Measurements from ENCODE around the gene KRTAP10-4. TPM values are rescaled to one million over a fixed set of nuclear protein-coding genes. Genes with fewer than 3 reads are reported as not detected.
A peak's percentile ranks its signal among the peaks of the same experiment; 100 is the strongest.
"Not testable (repeated sequence)": the region's sequence is repeated elsewhere in the genome, so short reads cannot be mapped to it uniquely, and the experiment has no call there.

The KRTAP10-4 gene
- polyA plus RNA-seq, 3 donors from 2014 or later, result not detected

DNA sequence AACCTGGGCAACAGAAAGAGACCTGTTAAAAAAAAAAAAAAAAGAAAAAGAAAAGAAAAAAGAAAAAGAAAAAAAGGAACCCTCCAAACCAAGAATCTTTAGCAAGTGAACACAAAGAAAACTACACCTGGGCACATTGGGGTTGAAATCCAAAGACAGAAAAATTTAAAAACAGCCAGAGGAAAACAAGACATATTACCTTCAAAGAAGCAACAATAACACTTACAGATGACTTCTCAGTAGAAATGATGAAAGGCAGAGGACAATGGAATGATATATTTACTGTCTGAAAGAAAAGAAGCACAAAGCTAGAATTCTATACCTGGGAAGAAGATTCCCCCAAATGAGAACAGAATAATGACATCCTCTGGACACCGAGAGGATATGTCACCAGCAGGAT lies 30.8 kb upstream of the KRTAP10-4 start:
- Mint-ChIP-seq H3K4me3 (no peak overlapping the region), H3K36me3 (peaks cover 10 to 17% (median 12%) of the 10 kb centered on the region in 3 donors), H3K27ac (no peak overlapping the region), H3K9me3 (peaks cover 11 to 25% (median 16%) of the 10 kb centered on the region in 6 donors), H3K27me3 (ENCODE audit: low read depth in 3 of 3) (peaks cover 1 to 7% (median 6%) of the 10 kb centered on the region in 3 donors), H3K4me1 (peaks cover 9 to 13% of the 10 kb centered on the region in 2 donors)
- DNase-seq, result no peak

DNA sequence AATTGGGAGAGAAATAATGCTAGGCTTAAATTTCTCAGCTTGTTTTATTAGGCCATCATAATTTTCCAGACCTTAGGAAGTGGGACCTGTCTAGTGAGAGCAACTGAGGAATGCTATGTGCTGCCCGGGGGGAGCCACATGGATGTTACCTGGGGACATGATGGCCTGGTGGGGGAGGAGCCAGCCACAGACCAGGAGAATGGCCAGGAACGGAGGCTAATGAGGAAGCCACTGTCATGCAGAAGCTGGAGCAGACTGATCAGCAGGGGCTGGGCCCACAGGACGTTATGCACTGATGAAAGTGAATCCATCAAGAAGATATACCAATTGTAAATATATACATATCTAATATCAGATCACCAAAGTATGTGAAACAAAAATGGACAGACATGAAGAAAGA lies 29.0 kb upstream of the KRTAP10-4 start:
- Mint-ChIP-seq H3K9me3 (peaks cover 11 to 27% (median 16%) of the 10 kb centered on the region in 6 donors), H3K4me3 (no peak overlapping the region), H3K27ac (no peak overlapping the region), H3K27me3 (ENCODE audit: low read depth in 3 of 3) (peaks cover 0 to 9% (median 6%) of the 10 kb centered on the region in 3 donors), H3K36me3 (peaks cover 12 to 17% (median 14%) of the 10 kb centered on the region in 3 donors), H3K4me1 (peaks cover 26 to 31% of the 10 kb centered on the region in 2 donors)
- no peak for DNase-seq

DNA sequence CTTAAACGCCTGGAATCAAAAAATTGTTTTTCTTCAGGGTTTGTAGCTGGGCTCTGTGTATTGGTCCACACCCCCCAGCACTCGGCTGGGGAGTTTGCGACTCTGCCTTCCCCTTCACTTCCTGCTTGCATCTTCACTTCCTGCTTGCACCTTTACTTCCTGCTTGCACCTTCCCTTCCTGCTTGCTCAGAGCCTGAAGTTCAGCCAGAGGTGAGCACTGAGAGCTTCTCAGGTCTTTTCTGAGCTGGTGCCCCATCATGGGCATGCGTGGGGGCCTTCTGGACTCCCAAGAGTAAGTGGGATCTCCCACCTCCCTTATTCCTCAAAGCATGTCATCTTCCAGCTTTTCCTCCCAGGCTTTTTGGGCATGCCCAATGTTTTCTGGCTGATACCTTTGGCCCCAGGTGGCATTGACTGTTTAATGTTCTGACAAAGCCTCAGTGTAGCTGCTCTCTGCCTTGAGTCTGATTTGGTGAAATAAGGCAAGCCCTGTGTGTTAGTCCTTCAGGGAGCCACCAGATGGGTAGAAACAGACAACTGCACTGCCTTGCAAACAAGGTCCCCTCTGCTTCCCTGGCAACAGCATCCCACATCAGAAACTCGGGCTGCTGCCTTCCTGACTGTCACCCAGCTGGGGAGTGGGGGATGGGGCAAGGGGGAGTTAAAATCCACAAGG lies 25.7 kb upstream of the KRTAP10-4 start:
- peak overlapping the region; percentile 57 to 89 (median 81) for H3K4me3 Mint-ChIP-seq
- H3K36me3 Mint-ChIP-seq, result peaks cover 12 to 17% (median 14%) of the 10 kb centered on the region in 3 donors
- peaks cover 0 to 9% (median 8%) of the 10 kb centered on the region in 3 donors for H3K27me3 Mint-ChIP-seq (ENCODE audit: low read depth in 3 of 3)
- H3K4me1 Mint-ChIP-seq, result peaks cover 26 to 32% of the 10 kb centered on the region in 2 donors
- peak overlapping the region; percentile 58 to 96 (median 89) for H3K27ac Mint-ChIP-seq
- H3K9me3 Mint-ChIP-seq, result peaks cover 11 to 27% (median 16%) of the 10 kb centered on the region in 6 donors
- peak in 2 of 3 donors; percentile 11 to 29 for DNase-seq

DNA sequence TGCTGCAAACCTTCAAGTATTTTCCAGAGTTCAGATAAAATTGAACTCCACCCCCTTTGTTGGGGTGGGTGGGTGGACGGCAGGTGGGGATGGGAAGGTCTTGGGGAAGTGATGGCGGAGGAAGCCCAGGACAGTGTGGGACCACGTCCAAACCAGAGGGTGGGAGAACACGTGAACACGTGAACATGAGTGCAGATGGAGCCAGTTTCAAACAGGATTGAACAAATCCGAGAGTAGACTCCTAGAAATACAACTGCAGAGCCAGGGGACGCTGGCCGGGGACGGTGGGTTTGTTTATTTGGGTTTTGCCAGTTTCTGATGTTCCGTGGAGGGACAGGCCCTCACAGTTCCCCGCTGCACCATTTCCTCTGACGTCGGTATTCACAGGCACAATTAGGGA lies 25.1 kb upstream of the KRTAP10-4 start:
- peaks cover 26 to 32% of the 10 kb centered on the region in 2 donors for H3K4me1 Mint-ChIP-seq
- H3K4me3 Mint-ChIP-seq, result peak overlapping the region in 4 of 5 donors; percentile 23 to 86 (median 51)
- H3K9me3 Mint-ChIP-seq, result peaks cover 11 to 27% (median 16%) of the 10 kb centered on the region in 6 donors
- no peak for DNase-seq
- peaks cover 12 to 17% (median 14%) of the 10 kb centered on the region in 3 donors for H3K36me3 Mint-ChIP-seq
- H3K27ac Mint-ChIP-seq, result peak overlapping the region in 4 of 6 donors; percentile 51 to 87 (median 70)
- peaks cover 0 to 9% (median 8%) of the 10 kb centered on the region in 3 donors for H3K27me3 Mint-ChIP-seq (ENCODE audit: low read depth in 3 of 3)

DNA sequence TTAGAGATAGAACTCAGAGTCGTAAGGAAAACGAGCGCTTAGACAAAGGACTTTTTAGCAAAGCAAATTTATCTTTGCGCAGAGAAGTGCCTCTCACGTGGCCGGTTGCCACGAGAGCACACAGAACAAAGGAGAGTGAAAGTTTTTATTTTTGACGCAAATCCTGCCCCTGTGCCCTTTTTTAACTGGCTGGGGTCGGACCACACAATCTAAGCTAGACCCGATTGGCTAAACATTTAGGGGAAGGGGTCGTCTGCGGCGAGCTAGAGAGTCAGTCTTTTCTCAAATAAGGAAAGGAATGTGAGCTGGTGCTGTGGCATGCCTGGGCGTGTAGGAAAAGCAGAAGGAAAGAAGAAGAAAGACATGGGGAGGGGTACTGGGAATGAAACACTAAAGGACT lies 24.6 kb upstream of the KRTAP10-4 start:
- Mint-ChIP-seq H3K27me3 (ENCODE audit: low read depth in 3 of 3) (peaks cover 0 to 9% (median 8%) of the 10 kb centered on the region in 3 donors), H3K36me3 (peaks cover 12 to 17% (median 14%) of the 10 kb centered on the region in 3 donors), H3K4me1 (peaks cover 26 to 32% of the 10 kb centered on the region in 2 donors), H3K27ac (peak overlapping the region in 4 of 6 donors; percentile 7 to 76 (median 48)), H3K9me3 (peaks cover 11 to 27% (median 16%) of the 10 kb centered on the region in 6 donors), H3K4me3 (no peak overlapping the region)
- DNase-seq, result no peak

DNA sequence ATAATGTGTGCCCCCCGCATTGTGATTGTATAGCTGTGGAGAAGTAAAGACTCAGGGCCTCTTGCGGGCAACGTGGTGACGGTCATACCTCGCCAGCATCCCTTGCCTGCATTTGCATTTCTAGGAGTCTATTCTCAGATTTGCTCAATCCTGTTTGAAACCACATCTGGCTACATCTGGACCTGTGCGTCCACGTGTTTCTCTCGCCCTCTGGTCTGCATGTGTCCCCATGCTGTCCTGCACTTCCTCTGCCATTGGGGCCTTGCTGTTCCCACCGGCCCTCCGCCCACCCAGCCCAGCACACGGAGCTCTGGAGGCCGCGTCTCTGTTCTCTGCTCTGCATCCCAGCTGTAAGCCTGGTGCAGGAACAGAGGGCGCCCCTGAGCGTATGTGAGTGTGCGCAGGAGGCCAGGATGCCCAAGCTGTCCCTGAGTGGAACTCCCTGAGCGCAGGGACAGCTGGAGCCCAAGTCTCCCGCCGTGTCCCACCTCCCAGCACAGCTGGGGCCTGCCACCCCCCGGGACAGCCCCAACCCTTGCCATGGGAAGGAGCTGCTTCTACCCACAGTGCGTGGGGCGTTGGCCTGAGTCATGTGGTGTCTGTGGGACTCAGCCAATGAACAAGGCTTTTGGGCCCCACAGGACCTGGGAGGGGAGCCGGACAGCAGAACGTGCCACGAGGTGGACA lies 23.9 kb upstream of the KRTAP10-4 start:
- no peak for DNase-seq
- Mint-ChIP-seq H3K27ac (peak overlapping the region in 3 of 6 donors; percentile 7 to 76 (median 45)), H3K4me3 (no peak overlapping the region), H3K4me1 (peaks cover 26 to 32% of the 10 kb centered on the region in 2 donors), H3K9me3 (peaks cover 11 to 27% (median 16%) of the 10 kb centered on the region in 6 donors), H3K36me3 (peaks cover 12 to 17% (median 14%) of the 10 kb centered on the region in 3 donors), H3K27me3 (ENCODE audit: low read depth in 3 of 3) (peaks cover 0 to 9% (median 8%) of the 10 kb centered on the region in 3 donors)

DNA sequence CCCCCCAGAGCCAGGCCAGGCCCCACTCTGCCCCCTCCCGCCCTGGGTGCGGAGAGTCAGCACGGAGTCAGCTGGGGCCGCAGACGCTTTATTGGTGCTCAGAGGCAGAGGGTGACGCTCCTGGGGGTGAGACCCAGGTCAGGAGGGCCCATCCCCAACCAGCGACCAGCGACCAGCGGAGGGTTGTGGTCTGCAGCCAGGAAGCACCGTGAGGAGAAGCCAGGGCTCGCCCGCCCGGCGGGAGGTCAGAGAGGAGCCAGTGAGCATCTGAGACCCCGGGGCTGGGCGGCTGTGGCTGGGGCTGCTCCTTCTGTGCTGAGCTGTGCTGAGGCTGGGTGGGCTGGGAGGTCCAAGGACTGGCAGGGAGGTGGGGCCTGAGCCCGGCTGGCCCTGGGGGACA lies 23.2 kb upstream of the KRTAP10-4 start:
- H3K36me3 Mint-ChIP-seq, result peaks cover 14 to 17% (median 15%) of the 10 kb centered on the region in 3 donors
- not testable (repeated sequence) for H3K27ac Mint-ChIP-seq; H3K4me3 Mint-ChIP-seq; DNase-seq; H3K27me3 Mint-ChIP-seq (ENCODE audit: low read depth in 3 of 3)
- H3K9me3 Mint-ChIP-seq, result peaks cover 11 to 26% (median 16%) of the 10 kb centered on the region in 6 donors
- peaks cover 26 to 32% of the 10 kb centered on the region in 2 donors for H3K4me1 Mint-ChIP-seq

DNA sequence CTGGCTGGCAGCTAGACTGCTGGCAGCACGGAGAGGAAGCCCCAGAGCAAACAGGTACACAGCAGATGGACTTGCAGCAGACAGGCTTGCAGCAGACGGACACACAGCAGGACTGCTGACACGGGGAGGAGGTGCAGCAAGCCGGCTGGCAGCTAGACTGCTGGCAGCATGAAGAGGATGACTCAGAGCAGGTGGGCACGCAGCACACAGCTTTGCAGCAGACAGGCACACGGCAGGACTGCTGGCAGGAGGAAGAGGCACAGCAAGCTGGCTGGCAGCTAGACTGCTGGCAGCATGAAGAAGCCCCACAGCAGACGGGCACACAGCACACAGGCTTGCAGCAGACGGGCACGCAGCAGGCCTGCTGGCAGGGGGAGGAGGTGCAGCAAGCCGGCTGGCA lies 22.7 kb upstream of the KRTAP10-4 start:
- Mint-ChIP-seq H3K27me3 (ENCODE audit: low read depth in 3 of 3) (peaks cover 3 to 6% (median 4%) of the 10 kb centered on the region in 3 donors), H3K36me3 (peaks cover 13 to 15% (median 14%) of the 10 kb centered on the region in 3 donors), H3K4me1 (peaks cover 26 to 31% of the 10 kb centered on the region in 2 donors), H3K4me3 (no peak overlapping the region), H3K9me3 (peaks cover 10 to 21% (median 12%) of the 10 kb centered on the region in 6 donors), H3K27ac (peak overlapping the region in 1 of 6 donors; percentile 35)
- no peak for DNase-seq

DNA sequence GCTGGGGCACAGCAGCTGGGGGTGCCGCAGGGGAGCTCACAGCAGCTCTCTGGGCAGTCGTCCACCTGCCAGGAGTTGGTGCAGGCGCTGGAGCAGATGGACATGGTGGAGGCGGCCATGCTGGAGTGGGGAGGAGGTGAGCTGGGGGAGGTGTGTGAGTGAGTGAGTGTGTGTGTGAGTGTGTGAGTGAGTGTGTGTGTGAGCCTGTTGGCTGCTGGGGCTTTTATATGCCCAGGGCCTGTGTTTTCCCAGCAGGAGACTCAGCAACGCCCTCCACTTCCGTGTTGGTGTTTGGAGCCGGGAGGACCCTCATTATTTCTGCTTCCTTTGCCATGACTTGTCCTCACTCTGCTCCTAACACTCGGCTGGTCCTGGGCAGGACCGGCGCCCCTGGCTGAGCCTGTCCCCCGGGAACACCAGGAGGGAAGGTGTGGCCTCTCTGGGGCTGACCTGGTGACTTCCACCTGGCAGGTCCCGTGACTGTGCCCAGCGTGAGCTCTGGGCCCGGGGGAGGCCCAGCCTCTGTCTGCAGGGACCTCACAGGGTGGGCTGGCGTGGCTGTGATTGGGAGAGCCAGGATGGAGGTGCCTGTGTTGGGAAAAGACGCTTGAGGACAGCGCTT lies 22.1 kb upstream of the KRTAP10-4 start, which contains the start of gene KRTAP10-2:
TSS of gene KRTAP10-2 (minus strand) at position 166 of the 622 bp plus-strand sequence. CDS start at position 119, 47 bp downstream.
- Mint-ChIP-seq H3K27ac (peak within 1 kb of the TSS in 1 of 6 donors; percentile 35), H3K4me1 (peaks cover 26 to 31% of the 10 kb centered on the region in 2 donors), H3K27me3 (ENCODE audit: low read depth in 3 of 3) (peaks cover 3 to 6% (median 4%) of the 10 kb centered on the region in 3 donors), H3K36me3 (peaks cover 11 to 15% (median 14%) of the 10 kb centered on the region in 3 donors), H3K9me3 (peaks cover 10 to 14% (median 12%) of the 10 kb centered on the region in 6 donors), H3K4me3 (no peak within 1 kb of the TSS)
- DNase-seq, result no peak

DNA sequence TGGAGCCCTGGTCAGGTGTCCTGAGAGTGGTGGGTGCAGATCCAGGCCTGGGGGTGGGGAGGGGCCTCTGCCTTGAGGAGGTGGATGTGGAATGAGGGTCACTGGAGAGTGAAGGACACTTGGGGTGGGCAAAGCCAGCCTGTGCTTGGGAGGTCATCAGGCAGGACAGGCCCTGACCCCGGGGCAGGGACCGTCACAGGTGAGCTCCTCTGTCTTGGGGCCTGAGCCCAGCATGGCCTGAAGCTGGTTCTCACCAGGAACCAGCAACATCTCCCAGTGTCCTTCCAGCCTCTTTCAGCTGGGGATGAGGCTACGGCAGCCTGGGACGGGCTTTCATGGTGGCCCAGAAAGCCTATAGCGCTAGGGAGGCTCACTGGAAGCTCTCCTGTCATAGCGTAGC lies 21.4 kb upstream of the KRTAP10-4 start:
- Mint-ChIP-seq H3K4me3 (no peak overlapping the region), H3K36me3 (peaks cover 5 to 11% (median 7%) of the 10 kb centered on the region in 3 donors), H3K27me3 (ENCODE audit: low read depth in 3 of 3) (peaks cover 3 to 4% (median 4%) of the 10 kb centered on the region in 3 donors), H3K27ac (no peak overlapping the region), H3K9me3 (peaks cover 4 to 8% (median 5%) of the 10 kb centered on the region in 6 donors), H3K4me1 (peaks cover 22 to 25% of the 10 kb centered on the region in 2 donors)
- no peak for DNase-seq

DNA sequence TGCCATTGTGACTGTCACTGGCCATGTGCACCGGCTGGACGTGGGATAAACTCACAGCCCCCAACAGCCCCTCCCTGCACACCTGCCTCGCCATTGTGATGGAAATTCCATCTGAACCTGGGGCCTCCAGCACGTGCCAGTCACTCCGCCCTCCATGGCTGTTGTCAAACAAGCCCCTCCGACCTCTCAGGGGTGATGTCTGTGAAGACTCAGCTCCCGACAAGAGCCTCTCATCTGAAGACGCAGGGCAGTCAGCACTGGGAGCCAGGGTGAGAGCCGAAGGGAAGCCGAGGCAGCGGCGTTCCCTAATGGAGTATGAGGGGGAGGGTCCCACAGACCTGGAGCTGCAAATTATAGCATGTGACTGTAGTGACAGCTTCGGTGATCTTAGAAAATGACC lies 20.8 kb upstream of the KRTAP10-4 start:
- peaks cover 0 to 5% (median 2%) of the 10 kb centered on the region in 3 donors for H3K36me3 Mint-ChIP-seq
- peaks cover 0 to 2% (median under 1%) of the 10 kb centered on the region in 6 donors for H3K9me3 Mint-ChIP-seq
- H3K27me3 Mint-ChIP-seq (ENCODE audit: low read depth in 3 of 3), result peaks cover 3 to 4% (median 3%) of the 10 kb centered on the region in 3 donors
- H3K4me3 Mint-ChIP-seq, result no peak overlapping the region
- no peak overlapping the region for H3K27ac Mint-ChIP-seq
- H3K4me1 Mint-ChIP-seq, result peaks cover 17 to 20% of the 10 kb centered on the region in 2 donors
- no peak for DNase-seq

DNA sequence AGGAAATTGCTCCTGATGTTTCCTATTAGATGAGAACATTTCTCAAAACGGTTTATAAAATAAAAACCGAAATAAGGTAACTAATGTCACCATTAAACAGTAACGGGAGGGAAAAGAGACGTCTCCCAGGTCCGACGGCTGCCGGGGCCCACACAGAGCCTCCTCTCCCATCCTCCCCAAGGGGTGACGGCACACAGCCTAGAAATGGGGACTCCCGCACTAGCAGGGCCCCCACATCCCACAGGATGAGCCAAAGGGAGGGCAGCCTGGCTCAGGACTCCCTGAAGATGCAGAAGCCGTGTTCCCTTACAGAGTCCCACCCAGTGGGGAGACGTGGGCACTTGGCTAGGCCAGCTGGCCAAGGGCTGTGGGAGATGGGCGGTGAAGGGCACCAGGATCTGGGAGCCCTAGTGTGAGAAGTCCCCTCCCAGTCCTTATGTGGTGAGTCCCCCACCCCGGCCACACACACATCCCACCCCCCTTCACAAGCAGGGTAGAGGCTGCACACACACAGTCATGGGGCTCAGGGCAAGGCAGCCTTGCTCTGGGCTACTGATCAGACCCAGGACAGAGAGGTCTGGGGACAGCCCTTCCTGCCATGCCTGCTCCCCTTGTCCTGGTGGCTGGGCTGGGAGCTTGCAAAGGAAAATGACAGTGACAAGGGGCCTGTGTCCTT lies 18.2 kb upstream of the KRTAP10-4 start:
- peaks cover 0 to 2% (median 0%) of the 10 kb centered on the region in 6 donors for H3K9me3 Mint-ChIP-seq
- no peak overlapping the region for H3K27ac Mint-ChIP-seq
- H3K4me3 Mint-ChIP-seq, result no peak overlapping the region
- DNase-seq, result no peak
- H3K36me3 Mint-ChIP-seq, result peaks cover 0 to 3% (median 0%) of the 10 kb centered on the region in 3 donors
- peaks cover 2 to 6% (median 2%) of the 10 kb centered on the region in 3 donors for H3K27me3 Mint-ChIP-seq (ENCODE audit: low read depth in 3 of 3)
- no peaks in the 10 kb centered on the region for H3K4me1 Mint-ChIP-seq

DNA sequence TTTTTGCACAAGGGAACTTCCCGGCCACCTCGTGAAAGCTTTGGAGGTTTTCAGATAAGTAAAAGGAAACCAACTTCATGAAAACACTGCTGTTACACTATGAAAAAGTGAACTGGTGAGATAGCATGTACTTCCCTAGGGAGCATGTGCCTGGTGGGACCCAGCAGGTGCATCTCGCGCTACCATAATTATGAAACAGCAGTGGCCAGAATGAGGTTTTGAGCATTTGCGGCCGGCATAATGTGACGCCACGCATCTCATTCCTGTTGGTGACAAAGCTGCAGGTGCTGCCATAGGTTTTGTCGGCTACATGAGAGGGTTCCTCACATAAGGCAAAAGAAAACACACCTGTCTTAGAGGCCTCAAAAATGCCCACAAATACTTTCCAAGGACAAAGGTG lies 16.6 kb upstream of the KRTAP10-4 start:
- DNase-seq, result no peak
- Mint-ChIP-seq H3K9me3 (peaks cover 0 to 4% (median 1%) of the 10 kb centered on the region in 6 donors), H3K36me3 (peaks cover 0 to 3% (median 0%) of the 10 kb centered on the region in 3 donors), H3K27me3 (ENCODE audit: low read depth in 3 of 3) (peaks cover 0 to 6% (median 2%) of the 10 kb centered on the region in 3 donors), H3K4me3 (no peak overlapping the region), H3K4me1 (no peaks in the 10 kb centered on the region), H3K27ac (no peak overlapping the region)

All from immature natural killer cell (primary cell).